OCI-LY7 (cell line): ENCODE measurements around the gene KCNK16. TPM values are rescaled to one million over a fixed set of nuclear protein-coding genes. Genes with fewer than 3 reads are reported as not detected.

Source experiments
- BruUV-seq: library from RNA; stranded (reverse); fragments of 400-500 nt; replicated peaks from 2 replicates; lab custom pipeline; 2021; lab: Mats Ljungman, UMichigan
- CTCF ChIA-PET: fragments of 300-600 bp; sonication (Branson Sonifier 250); formaldehyde crosslinking; loops from one replicate; lab custom pipeline; 2022; ENCODE audit warnings: antibody characterized with exemption; ENCODE audit not compliant: unreplicated experiment; lab: Charles Lee
- POLR2A ChIA-PET: fragments of 300-600 bp; sonication (Branson Sonifier 250); formaldehyde crosslinking; loops from one replicate; lab custom pipeline; 2022; ENCODE audit warnings: antibody characterized with exemption; lab: Charles Lee
- DNase-seq: peaks from one replicate; pipeline ENCODE4 v3.0.0-alpha.2; 2015; ENCODE audit warnings: low spot score
- H2AFZ ChIP-seq: fragments of 200-600 bp; sonication (generic), shearing (Covaris generic); 2 replicates; pipeline ENCODE4 v1.6.1; 2014; ENCODE audit warnings: mild to moderate bottlenecking, antibody characterized with exemption, low read length, moderate library complexity
- H3K27ac ChIP-seq: fragments of 200-600 bp; sonication (generic); 2 replicates; pipeline ENCODE4 v1.5.1; 2014; ENCODE audit warnings: mixed run types, low read depth, mild to moderate bottlenecking, moderate library complexity, low read length, inconsistent platforms; ENCODE audit not compliant: poor library complexity, severe bottlenecking
- H3K36me3 ChIP-seq: fragments of 200-600 bp; sonication (generic); 2 replicates; pipeline ENCODE4 v1.6.1; 2014; ENCODE audit warnings: mild to moderate bottlenecking, antibody characterized with exemption, low read length, moderate library complexity, mixed read lengths; ENCODE audit not compliant: insufficient read depth
- H3K4me1 ChIP-seq: fragments of 200-600 bp; sonication (generic); 2 replicates; pipeline ENCODE4 v1.5.1; 2014; ENCODE audit warnings: mild to moderate bottlenecking, low read length; ENCODE audit not compliant: insufficient read depth, poor library complexity, severe bottlenecking
- H3K4me2 ChIP-seq: fragments of 200-600 bp; sonication (generic); 2 replicates; pipeline ENCODE4 v1.6.1; 2014; ENCODE audit warnings: mild to moderate bottlenecking, low read length
- H3K4me3 ChIP-seq: fragments of 200-600 bp; sonication (generic); 2 replicates; pipeline ENCODE4 v1.5.1; 2014; ENCODE audit warnings: mild to moderate bottlenecking, low read depth, low read length; ENCODE audit not compliant: poor library complexity, severe bottlenecking
- H3K79me2 ChIP-seq: fragments of 200-600 bp; sonication (generic); 2 replicates; pipeline ENCODE4 v1.6.1; 2016; ENCODE audit warnings: low read depth, mild to moderate bottlenecking, low read length, moderate library complexity, mixed read lengths; ENCODE audit not compliant: insufficient read depth
- H3K9me2 ChIP-seq: fragments of 200-600 bp; sonication (generic); 2 replicates; pipeline ENCODE4 v1.6.1; 2016; ENCODE audit warnings: mild to moderate bottlenecking, low read length, mixed read lengths; ENCODE audit not compliant: insufficient read depth
- H3K9me3 ChIP-seq: fragments of 200-600 bp; sonication (generic); 2 replicates; pipeline ENCODE4 v1.6.1; 2014; ENCODE audit warnings: mild to moderate bottlenecking, mixed run types, low read length, mixed read lengths
- H4K20me1 ChIP-seq: fragments of 200-600 bp; sonication (generic); 2 replicates; pipeline ENCODE4 v1.6.1; 2014; ENCODE audit warnings: mild to moderate bottlenecking, antibody characterized with exemption, low read length, moderate library complexity, mixed read lengths; ENCODE audit not compliant: insufficient read depth
- CTCF ChIP-seq: fragments of 200-600 bp; sonication (generic); conservative IDR thresholded peaks from 2 replicates; pipeline ENCODE4 v1.5.1; 2014; ENCODE audit warnings: mild to moderate bottlenecking, antibody characterized with exemption, low read length, moderate library complexity, mixed read lengths
- EZH2phosphoT487 ChIP-seq: fragments of 200-600 bp; sonication (generic); IDR thresholded peaks from 2 replicates; pipeline ENCODE4 v1.6.1; 2018; ENCODE audit warnings: low read depth, borderline replicate concordance, mild to moderate bottlenecking, mixed run types, antibody characterized with exemption, low read length, moderate library complexity, mixed read lengths
- intact Hi-C: fragments of 100-400 bp; cut with micrococcal nuclease; formaldehyde crosslinking; loops from one replicate; pipeline ENCODE4 v1.10.0; 2022; ENCODE audit not compliant: unreplicated experiment
- total RNA-seq, 2 experiments: library from RNA; depleted of rRNA in 1 of 2; stranded (reverse); fragments of >200 nt in 1 of 2; shearing (Covaris generic) in 1 of 2; gene quantifications; 2 replicates each; pipeline ENCODE4 v1.2.3, GENCODE V29; 2014 to 2022

Gene KCNK16
- total RNA-seq, 2 experiments from 2014 or later: not detected

- no peak for DNase-seq
- POLR2A ChIA-PET: no interaction called here
- Histone ChIP-seq H4K20me1 (no peaks in the 10 kb centered on the region), H2AFZ (no peak overlapping the region), H3K27ac (no peak overlapping the region), H3K4me2 (no peak overlapping the region), H3K9me2 (no peaks in the 10 kb centered on the region), H3K79me2 (no peaks in the 10 kb centered on the region), H3K36me3 (no peaks in the 10 kb centered on the region), H3K4me3 (no peak overlapping the region), H3K9me3 (no peaks in the 10 kb centered on the region), H3K4me1 (no peaks in the 10 kb centered on the region)
- CTCF ChIA-PET: no interaction called here
- TF ChIP-seq EZH2phosphoT487 (no peak), CTCF (no peak)
- no TSS peak for BruUV-seq
- intact Hi-C loops: no loop called here
These were observed 48.0 kb downstream of the KCNK16 start for GRCh38 chr6:39274471-39274870.

GRCh38 chr6:39273406-39273821, 49.1 kb downstream of the KCNK16 start:
- H3K4me1 ChIP-seq: no peaks in the 10 kb centered on the region
- no peak for DNase-seq
- no peak for TF ChIP-seq EZH2phosphoT487
- no peak for TF ChIP-seq CTCF
- no peaks in the 10 kb centered on the region for H3K36me3 ChIP-seq
- ChIA-PET POLR2A (no interaction called here), CTCF (no interaction called here)
- no peaks in the 10 kb centered on the region for H4K20me1 ChIP-seq
- no peak overlapping the region for H3K27ac ChIP-seq
- H3K9me3 ChIP-seq: no peaks in the 10 kb centered on the region
- intact Hi-C loops: no loop called here
- no peak overlapping the region for H2AFZ ChIP-seq
- BruUV-seq: no TSS peak
- no peak overlapping the region for H3K4me2 ChIP-seq
- no peaks in the 10 kb centered on the region for H3K9me2 ChIP-seq
- no peaks in the 10 kb centered on the region for H3K79me2 ChIP-seq
- H3K4me3 ChIP-seq: no peak overlapping the region

DNA sequence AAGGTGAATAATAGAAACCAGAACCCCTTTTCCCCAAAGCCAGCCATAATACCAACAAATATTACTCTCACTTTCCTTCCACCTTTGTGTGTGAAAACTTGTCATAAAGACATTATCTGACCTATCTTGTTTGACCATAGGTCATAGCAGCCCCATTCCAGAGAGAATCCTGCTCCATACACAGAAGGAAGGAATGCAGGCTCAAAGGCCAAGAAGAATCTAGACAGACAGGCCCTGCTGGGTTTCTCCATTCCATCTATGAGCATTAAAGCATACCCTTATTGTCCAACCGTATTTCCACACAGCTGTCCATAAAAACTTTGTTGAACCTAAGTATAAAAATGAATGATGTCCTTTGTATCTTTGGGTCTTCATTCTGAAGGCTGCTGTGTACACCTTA, 52.5 kb downstream of the KCNK16 start:
- POLR2A ChIA-PET: no interaction called here
- CTCF ChIA-PET: no interaction called here
- no peak overlapping the region for H2AFZ ChIP-seq
- no peak overlapping the region for H3K4me2 ChIP-seq
- no peaks in the 10 kb centered on the region for H3K79me2 ChIP-seq
- no peaks in the 10 kb centered on the region for H3K36me3 ChIP-seq
- no peak for TF ChIP-seq CTCF
- TF ChIP-seq EZH2phosphoT487: no peak
- H3K9me3 ChIP-seq: no peaks in the 10 kb centered on the region
- no peak overlapping the region for H3K27ac ChIP-seq
- no peak overlapping the region for H3K4me3 ChIP-seq
- intact Hi-C loops: no loop called here
- BruUV-seq: no TSS peak
- no peaks in the 10 kb centered on the region for H3K4me1 ChIP-seq
- no peaks in the 10 kb centered on the region for H4K20me1 ChIP-seq
- DNase-seq: no peak
- H3K9me2 ChIP-seq: no peaks in the 10 kb centered on the region
